ENCODE data around the gene DOCK1.

Gene DOCK1

GRCh38 chr10:127157089-127157488 lies 251.9 kb downstream of the DOCK1 start:
- Histone ChIP-seq H3K36me3 (ENCODE audit: insufficient read depth) (no peaks in the 10 kb centered on the region), H3K4me2 (no peak overlapping the region), H3K9ac (no peak overlapping the region), H3K4me3 (IDR thresholded peaks at IDR 0.05; ENCODE audit: insufficient read depth, low read depth, low read length) (no peak overlapping the region), H3K27ac (no peak overlapping the region), H4K20me1 (ENCODE audit: insufficient read depth) (no peaks in the 10 kb centered on the region), H2AFZ (ENCODE audit: low read depth) (no peak overlapping the region), H3K4me1 (ENCODE audit: low read depth, poor library complexity, severe bottlenecking) (no peaks in the 10 kb centered on the region), H3K27me3 (ENCODE audit: insufficient read depth, low read depth) (no peaks in the 10 kb centered on the region), H3K79me2 (ENCODE audit: insufficient read depth, low read depth) (no peaks in the 10 kb centered on the region)
- TF ChIP-seq CTCF (conservative IDR thresholded peaks at IDR 0.05; ENCODE audit: low read depth, low read length) = no peak

GRCh38 chr10:127157506-127158200 lies 252.4 kb downstream of the DOCK1 start:
- Histone ChIP-seq H3K4me1 (ENCODE audit: low read depth, poor library complexity, severe bottlenecking) (no peaks in the 10 kb centered on the region), H3K27ac (no peak overlapping the region), H4K20me1 (ENCODE audit: insufficient read depth) (no peaks in the 10 kb centered on the region), H3K27me3 (ENCODE audit: insufficient read depth, low read depth) (no peaks in the 10 kb centered on the region), H3K4me2 (no peak overlapping the region), H3K4me3 (IDR thresholded peaks at IDR 0.05; ENCODE audit: insufficient read depth, low read depth, low read length) (no peak overlapping the region), H2AFZ (ENCODE audit: low read depth) (no peak overlapping the region), H3K36me3 (ENCODE audit: insufficient read depth) (no peaks in the 10 kb centered on the region), H3K9ac (no peak overlapping the region), H3K79me2 (ENCODE audit: insufficient read depth, low read depth) (no peaks in the 10 kb centered on the region)
- no peak for TF ChIP-seq CTCF (conservative IDR thresholded peaks at IDR 0.05; ENCODE audit: low read depth, low read length)

- H3K4me1 ChIP-seq (ENCODE audit: low read depth, poor library complexity, severe bottlenecking) = no peaks in the 10 kb centered on the region
- H3K4me3 ChIP-seq (IDR thresholded peaks at IDR 0.05; ENCODE audit: insufficient read depth, low read depth, low read length) = no peak overlapping the region
- no peaks in the 10 kb centered on the region for H4K20me1 ChIP-seq (ENCODE audit: insufficient read depth)
- no peaks in the 10 kb centered on the region for H3K36me3 ChIP-seq (ENCODE audit: insufficient read depth)
- no peak for TF ChIP-seq CTCF (conservative IDR thresholded peaks at IDR 0.05; ENCODE audit: low read depth, low read length)
- no peaks in the 10 kb centered on the region for H3K27me3 ChIP-seq (ENCODE audit: insufficient read depth, low read depth)
- H2AFZ ChIP-seq (ENCODE audit: low read depth) = no peak overlapping the region
- no peak overlapping the region for H3K4me2 ChIP-seq
- no peaks in the 10 kb centered on the region for H3K79me2 ChIP-seq (ENCODE audit: insufficient read depth, low read depth)
- no peak overlapping the region for H3K27ac ChIP-seq
- H3K9ac ChIP-seq = no peak overlapping the region
Observed at GRCh38 chr10:127158662-127159061, 253.4 kb downstream of the DOCK1 start.

GRCh38 chr10:127159648-127160245 lies 254.5 kb downstream of the DOCK1 start:
- Histone ChIP-seq H3K27ac (no peak overlapping the region), H3K4me1 (ENCODE audit: low read depth, poor library complexity, severe bottlenecking) (no peaks in the 10 kb centered on the region), H3K4me2 (no peak overlapping the region), H4K20me1 (ENCODE audit: insufficient read depth) (no peaks in the 10 kb centered on the region), H3K4me3 (IDR thresholded peaks at IDR 0.05; ENCODE audit: insufficient read depth, low read depth, low read length) (no peak overlapping the region), H2AFZ (ENCODE audit: low read depth) (no peak overlapping the region), H3K9ac (no peak overlapping the region), H3K79me2 (ENCODE audit: insufficient read depth, low read depth) (no peaks in the 10 kb centered on the region), H3K36me3 (ENCODE audit: insufficient read depth) (no peaks in the 10 kb centered on the region), H3K27me3 (ENCODE audit: insufficient read depth, low read depth) (no peaks in the 10 kb centered on the region)
- TF ChIP-seq CTCF (conservative IDR thresholded peaks at IDR 0.05; ENCODE audit: low read depth, low read length) = no peak

Measured in KMS-11 (cell line).